Choroid plexus epithelial cell (primary cell): ENCODE data around the gene CIDEA.

Source experiments
- DNase-seq: peaks from one replicate; pipeline ENCODE4 v3.0.0-alpha.2; 2010; ENCODE audit warnings: low read depth
- H3K4me3 ChIP-seq: 2 replicates; pipeline ENCODE4 v1.5.1; 2011; ENCODE audit warnings: low read depth, mild to moderate bottlenecking, control low read depth, low read length, moderate library complexity
- TF ChIP-seq, protein P1 (sequence below): conservative IDR thresholded peaks from 2 replicates; pipeline ENCODE4 v1.5.1; 2011; ENCODE audit warnings: low read depth, mild to moderate bottlenecking, control low read depth, inconsistent platforms, low read length, moderate library complexity

CIDEA gene

DNA sequence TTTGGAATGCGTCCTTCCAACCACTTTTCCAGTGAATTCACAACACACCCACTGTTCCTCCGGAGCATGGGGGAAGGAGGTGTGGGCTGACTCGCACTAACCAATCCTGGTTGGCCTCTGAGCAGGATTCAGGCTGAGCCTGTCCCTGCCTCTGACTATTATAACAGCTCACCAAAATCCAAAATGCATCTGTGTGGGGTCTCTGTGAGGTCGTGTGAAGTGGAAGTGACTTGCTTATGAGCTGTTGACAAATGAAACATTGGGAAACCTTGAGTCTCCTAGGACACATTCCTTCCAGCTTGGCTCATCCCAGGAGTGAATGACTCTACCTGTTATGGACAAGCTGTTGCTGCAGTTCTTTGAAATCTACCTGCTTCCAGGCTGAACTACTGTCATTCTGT lies 1.5 kb downstream of the CIDEA start:
- TF ChIP-seq, protein P1, sequence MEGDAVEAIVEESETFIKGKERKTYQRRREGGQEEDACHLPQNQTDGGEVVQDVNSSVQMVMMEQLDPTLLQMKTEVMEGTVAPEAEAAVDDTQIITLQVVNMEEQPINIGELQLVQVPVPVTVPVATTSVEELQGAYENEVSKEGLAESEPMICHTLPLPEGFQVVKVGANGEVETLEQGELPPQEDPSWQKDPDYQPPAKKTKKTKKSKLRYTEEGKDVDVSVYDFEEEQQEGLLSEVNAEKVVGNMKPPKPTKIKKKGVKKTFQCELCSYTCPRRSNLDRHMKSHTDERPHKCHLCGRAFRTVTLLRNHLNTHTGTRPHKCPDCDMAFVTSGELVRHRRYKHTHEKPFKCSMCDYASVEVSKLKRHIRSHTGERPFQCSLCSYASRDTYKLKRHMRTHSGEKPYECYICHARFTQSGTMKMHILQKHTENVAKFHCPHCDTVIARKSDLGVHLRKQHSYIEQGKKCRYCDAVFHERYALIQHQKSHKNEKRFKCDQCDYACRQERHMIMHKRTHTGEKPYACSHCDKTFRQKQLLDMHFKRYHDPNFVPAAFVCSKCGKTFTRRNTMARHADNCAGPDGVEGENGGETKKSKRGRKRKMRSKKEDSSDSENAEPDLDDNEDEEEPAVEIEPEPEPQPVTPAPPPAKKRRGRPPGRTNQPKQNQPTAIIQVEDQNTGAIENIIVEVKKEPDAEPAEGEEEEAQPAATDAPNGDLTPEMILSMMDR, result no peak
- H3K4me3 ChIP-seq, result no peak overlapping the region
- no peak for DNase-seq

DNA sequence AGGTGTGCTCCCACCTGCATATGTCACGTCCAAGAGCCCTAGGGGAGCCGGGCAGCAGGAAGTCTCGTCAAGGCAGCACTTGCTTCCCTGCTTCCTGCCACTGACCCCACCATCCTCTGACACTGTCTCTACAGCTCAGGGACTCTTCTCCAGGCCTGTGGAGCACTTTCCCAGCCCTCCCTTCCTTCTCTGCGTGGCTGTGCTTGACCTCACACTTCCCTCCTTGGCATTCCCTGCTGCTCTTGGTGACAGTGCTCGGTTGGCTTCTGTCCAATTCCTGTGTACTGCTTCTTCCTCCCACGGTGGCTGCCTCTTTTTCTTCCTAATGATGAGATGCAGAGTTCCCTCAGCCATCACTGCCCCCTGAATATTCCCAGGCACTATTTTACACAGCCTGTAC lies 2.8 kb downstream of the CIDEA start:
- TF ChIP-seq, protein P1, result no peak
- no peak overlapping the region for H3K4me3 ChIP-seq
- no peak for DNase-seq

GRCh38 chr18:12257996-12258718 lies 4.0 kb downstream of the CIDEA start:
- H3K4me3 ChIP-seq, result no peak overlapping the region
- TF ChIP-seq, protein P1, result no peak
- DNase-seq, result no peak

- no peak overlapping the region for H3K4me3 ChIP-seq
- TF ChIP-seq, protein P1, result no peak
- DNase-seq, result no peak
These were observed 4.9 kb downstream of the CIDEA start for GRCh38 chr18:12258719-12259705.

- no peak for DNase-seq
- TF ChIP-seq, protein P1, result no peak
- H3K4me3 ChIP-seq, result no peak overlapping the region
These were observed 8.6 kb downstream of the CIDEA start for GRCh38 chr18:12262748-12263147.

DNA sequence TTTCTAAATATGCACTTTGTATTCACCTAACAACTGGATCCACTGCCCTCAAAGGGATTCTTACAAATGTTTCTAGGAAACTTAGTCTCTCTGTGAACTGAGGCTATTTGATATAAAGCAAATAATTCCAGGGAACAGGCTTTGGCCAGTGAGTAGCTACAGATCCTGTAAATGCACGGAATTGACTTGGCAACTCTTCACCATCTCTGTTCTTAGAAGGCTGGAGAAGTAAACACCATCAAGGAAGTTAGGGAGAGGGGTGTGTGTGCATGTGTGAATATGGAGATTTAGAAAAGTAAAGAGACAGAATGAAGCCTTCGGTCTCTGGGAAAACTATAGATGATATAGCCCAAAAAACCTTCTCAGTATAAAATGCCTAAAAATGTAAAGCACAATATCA lies 10.7 kb downstream of the CIDEA start:
- DNase-seq, result no peak
- H3K4me3 ChIP-seq, result no peak overlapping the region
- TF ChIP-seq, protein P1, result no peak
